ENCODE measurements around the gene ARHGAP12. TPM values are rescaled to one million over a fixed set of nuclear protein-coding genes. Genes with fewer than 3 reads are reported as not detected.

ARHGAP12 gene
- polyA plus RNA-seq, 1 of the 3 experiments (the other 2 are of a cell fraction), result 8.6 TPM

DNA sequence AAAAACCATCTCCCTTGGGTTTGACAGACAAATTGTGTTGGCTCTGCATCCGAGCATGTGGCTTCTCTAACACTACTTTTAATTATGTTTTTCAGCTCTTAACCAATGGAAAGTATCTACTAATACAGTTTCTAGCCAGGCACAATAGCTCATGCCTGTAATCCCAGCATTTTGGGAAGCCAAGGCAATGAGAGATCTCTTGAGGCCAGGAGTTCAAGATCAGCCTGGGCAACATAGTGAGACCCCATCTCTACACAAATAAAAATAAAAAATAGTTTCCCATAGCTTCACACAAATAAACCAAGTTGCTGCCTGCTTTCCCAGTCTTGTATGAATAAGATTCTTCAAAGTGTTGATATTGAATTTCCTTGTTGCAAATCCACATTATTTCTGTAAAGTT is 13.8 kb upstream of the ARHGAP12 start:
- Histone ChIP-seq H4K20me1 (ENCODE audit: insufficient read depth) (no peaks in the 10 kb centered on the region), H3K36me3 (replicated peaks in 1 of 2; ENCODE audit: control insufficient read depth in 1 of 2, insufficient read depth in 2 of 2, low read length in 1 of 2) (no peaks in the 10 kb centered on the region), H3K27me3 (ENCODE audit: insufficient read depth) (no peaks in the 10 kb centered on the region), H3K79me2 (ENCODE audit: insufficient read depth) (no peaks in the 10 kb centered on the region), H3K9me3 (no peaks in the 10 kb centered on the region), H3K4me1 (ENCODE audit: control insufficient read depth in 1 of 2, insufficient read depth in 2 of 2, low read depth in 1 of 2, low read length in 1 of 2) (peaks cover 16 to 49% of the 10 kb centered on the region in 2 experiments), H3K27ac (ENCODE audit: low read depth in 2 of 2, low read length in 1 of 2) (peak overlapping the region in 1 of 2 experiments; percentile 96; a peak in 1 of 4 replicates), H3K9ac (no peak overlapping the region), H3K9me2 (no peaks in the 10 kb centered on the region), H3F3A (replicated peaks; ENCODE audit: insufficient read depth) (peaks cover 46% of the 10 kb centered on the region), H2AFZ (ENCODE audit: low read depth) (no peak overlapping the region), H3K4me2 (no peak overlapping the region; the same call in 1 of the 2 replicates), H3K4me3 (ENCODE audit: low read depth in 2 of 2, low read length in 1 of 2) (no peak overlapping the region)
- POLR2A ChIA-PET, result no interaction called here
- DNase-seq, result no peak
- CTCF ChIA-PET, result interaction anchor here (0.8 kb wide), 1 partner anchor 80 kb away, joined by 3 read pairs; no protein-coding TSS in a partner anchor
- TF ChIP-seq NRF1 (IDR thresholded peaks at IDR 0.05; ENCODE audit: low read depth, low read length) (no peak), FOXM1 (IDR thresholded peaks at IDR 0.05; ENCODE audit: low read depth) (no peak), RAD21 (IDR thresholded peaks at IDR 0.05; ENCODE audit: low read length) (no peak), SIN3A (IDR thresholded peaks at IDR 0.05; ENCODE audit: borderline replicate concordance, low read depth, low read length) (no peak), RFX5 (IDR thresholded peaks at IDR 0.05; ENCODE audit: low read length) (no peak), GABPA (IDR thresholded peaks at IDR 0.05; ENCODE audit: low read depth) (no peak), EZH2phosphoT487 (IDR thresholded peaks at IDR 0.05; ENCODE audit: borderline replicate concordance, low read depth) (no peak), CHD2 (IDR thresholded peaks at IDR 0.05; ENCODE audit: low read length, partially characterized antibody) (no peak), TAF1 (IDR thresholded peaks at IDR 0.05; ENCODE audit: borderline replicate concordance, low read depth, low read length) (no peak), EP300 (IDR thresholded peaks at IDR 0.05; ENCODE audit: borderline replicate concordance in 1 of 2, low read depth in 1 of 2, low read length in 1 of 2) (no peak), SMC3 (IDR thresholded peaks at IDR 0.05; ENCODE audit: low read depth, low read length) (no peak), TEAD4 (IDR thresholded peaks at IDR 0.05; ENCODE audit: borderline replicate concordance, insufficient read depth) (no peak)
- TF ChIP-seq, protein P1, sequence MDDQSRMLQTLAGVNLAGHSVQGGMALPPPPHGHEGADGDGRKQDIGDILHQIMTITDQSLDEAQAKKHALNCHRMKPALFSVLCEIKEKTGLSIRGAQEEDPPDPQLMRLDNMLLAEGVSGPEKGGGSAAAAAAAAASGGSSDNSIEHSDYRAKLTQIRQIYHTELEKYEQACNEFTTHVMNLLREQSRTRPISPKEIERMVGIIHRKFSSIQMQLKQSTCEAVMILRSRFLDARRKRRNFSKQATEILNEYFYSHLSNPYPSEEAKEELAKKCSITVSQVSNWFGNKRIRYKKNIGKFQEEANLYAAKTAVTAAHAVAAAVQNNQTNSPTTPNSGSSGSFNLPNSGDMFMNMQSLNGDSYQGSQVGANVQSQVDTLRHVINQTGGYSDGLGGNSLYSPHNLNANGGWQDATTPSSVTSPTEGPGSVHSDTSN (IDR thresholded peaks at IDR 0.05), result no peak
- TF ChIP-seq, protein P2, sequence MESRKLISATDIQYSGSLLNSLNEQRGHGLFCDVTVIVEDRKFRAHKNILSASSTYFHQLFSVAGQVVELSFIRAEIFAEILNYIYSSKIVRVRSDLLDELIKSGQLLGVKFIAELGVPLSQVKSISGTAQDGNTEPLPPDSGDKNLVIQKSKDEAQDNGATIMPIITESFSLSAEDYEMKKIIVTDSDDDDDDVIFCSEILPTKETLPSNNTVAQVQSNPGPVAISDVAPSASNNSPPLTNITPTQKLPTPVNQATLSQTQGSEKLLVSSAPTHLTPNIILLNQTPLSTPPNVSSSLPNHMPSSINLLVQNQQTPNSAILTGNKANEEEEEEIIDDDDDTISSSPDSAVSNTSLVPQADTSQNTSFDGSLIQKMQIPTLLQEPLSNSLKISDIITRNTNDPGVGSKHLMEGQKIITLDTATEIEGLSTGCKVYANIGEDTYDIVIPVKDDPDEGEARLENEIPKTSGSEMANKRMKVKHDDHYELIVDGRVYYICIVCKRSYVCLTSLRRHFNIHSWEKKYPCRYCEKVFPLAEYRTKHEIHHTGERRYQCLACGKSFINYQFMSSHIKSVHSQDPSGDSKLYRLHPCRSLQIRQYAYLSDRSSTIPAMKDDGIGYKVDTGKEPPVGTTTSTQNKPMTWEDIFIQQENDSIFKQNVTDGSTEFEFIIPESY (IDR thresholded peaks at IDR 0.05; ENCODE audit: borderline replicate concordance, low read depth), result no peak
- TF ChIP-seq, protein P3, sequence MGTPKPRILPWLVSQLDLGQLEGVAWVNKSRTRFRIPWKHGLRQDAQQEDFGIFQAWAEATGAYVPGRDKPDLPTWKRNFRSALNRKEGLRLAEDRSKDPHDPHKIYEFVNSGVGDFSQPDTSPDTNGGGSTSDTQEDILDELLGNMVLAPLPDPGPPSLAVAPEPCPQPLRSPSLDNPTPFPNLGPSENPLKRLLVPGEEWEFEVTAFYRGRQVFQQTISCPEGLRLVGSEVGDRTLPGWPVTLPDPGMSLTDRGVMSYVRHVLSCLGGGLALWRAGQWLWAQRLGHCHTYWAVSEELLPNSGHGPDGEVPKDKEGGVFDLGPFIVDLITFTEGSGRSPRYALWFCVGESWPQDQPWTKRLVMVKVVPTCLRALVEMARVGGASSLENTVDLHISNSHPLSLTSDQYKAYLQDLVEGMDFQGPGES (IDR thresholded peaks at IDR 0.05; ENCODE audit: low read depth, low read length), result no peak
- TF ChIP-seq, protein P4, sequence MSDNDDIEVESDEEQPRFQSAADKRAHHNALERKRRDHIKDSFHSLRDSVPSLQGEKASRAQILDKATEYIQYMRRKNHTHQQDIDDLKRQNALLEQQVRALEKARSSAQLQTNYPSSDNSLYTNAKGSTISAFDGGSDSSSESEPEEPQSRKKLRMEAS (IDR thresholded peaks at IDR 0.05; ENCODE audit: low read depth), result no peak
- WGBS (ENCODE audit: low lambda C conversion rate), result 97% methylated on average over 1 of the region's 1 CpG
